IMR-90 (cell line): Measurements from ENCODE around the gene FAM78B. TPM values are rescaled to one million over a fixed set of nuclear protein-coding genes. Genes with fewer than 3 reads are reported as not detected.

ENCODE experiments used
- ATAC-seq: fragments of 200-7000 bp; cut with Tn5 transposase; 2 replicates; pipeline ENCODE4 v1.9.1; 2020; ENCODE audit warnings: low read depth, mild to moderate bottlenecking, moderate library complexity
- BruUV-seq: library from RNA; stranded (reverse); fragments of 400-500 nt; replicated peaks from 2 replicates; lab custom pipeline; 2021; lab: Mats Ljungman, UMichigan
- CTCF ChIA-PET: fragments of 300-600 bp; formaldehyde crosslinking; extraction: SDS; loops from one replicate; lab custom pipeline; 2021; ENCODE audit warnings: antibody characterized with exemption; lab: Yijun Ruan, JAX
- POLR2A ChIA-PET: fragments of 300-600 bp; sonication (Branson Sonifier 250); formaldehyde crosslinking; loops from one replicate; lab custom pipeline; 2022; ENCODE audit warnings: antibody characterized with exemption; ENCODE audit not compliant: unreplicated experiment; lab: Charles Lee
- DNase-seq: peaks from one replicate; pipeline ENCODE4 v3.0.0; 2013
- H2AFZ ChIP-seq: replicated peaks from 2 replicates; pipeline ENCODE3; 2013; ENCODE audit warnings: low read length, mild to moderate bottlenecking; ENCODE audit not compliant: poor library complexity
- H2AK5ac ChIP-seq: 2 replicates; pipeline ENCODE4 v1.6.1; 2013; ENCODE audit warnings: low read depth, low read length, inconsistent platforms
- H2AK9ac ChIP-seq: replicated peaks from 2 replicates; pipeline ENCODE3; 2013; ENCODE audit warnings: mild to moderate bottlenecking, low read depth, low read length, moderate library complexity; ENCODE audit not compliant: poor library complexity
- H2BK120ac ChIP-seq: 2 replicates; pipeline ENCODE4 v1.6.1; 2013; ENCODE audit warnings: low read depth, low read length, inconsistent platforms
- H2BK15ac ChIP-seq: 3 replicates; pipeline ENCODE4 v1.6.1; 2013; ENCODE audit warnings: low read depth, low read length, inconsistent platforms
- H2BK20ac ChIP-seq: 2 replicates; pipeline ENCODE4 v1.6.1; 2013; ENCODE audit warnings: low read depth, mild to moderate bottlenecking, inconsistent platforms, low read length, moderate library complexity
- H2BK5ac ChIP-seq: 2 replicates; pipeline ENCODE4 v1.6.1; 2013; ENCODE audit warnings: mild to moderate bottlenecking, low read depth, low read length, inconsistent platforms; ENCODE audit not compliant: poor library complexity, severe bottlenecking
- H3K14ac ChIP-seq: replicated peaks from 2 replicates; pipeline ENCODE4 v1.6.1; 2013; ENCODE audit warnings: low read depth, low read length, inconsistent platforms
- H3K18ac ChIP-seq: 2 replicates; pipeline ENCODE4 v1.6.1; 2013; ENCODE audit warnings: low read depth, low read length, control low read depth
- H3K23ac ChIP-seq: 2 replicates; pipeline ENCODE4 v1.6.1; 2013; ENCODE audit warnings: low read depth, low read length, inconsistent platforms
- H3K27ac ChIP-seq: 2 replicates; pipeline ENCODE4 v1.5.1; 2013; ENCODE audit warnings: mild to moderate bottlenecking, control low read depth, low read length; ENCODE audit not compliant: insufficient read depth
- H3K27me3 ChIP-seq: 2 replicates; pipeline ENCODE4 v1.6.1; 2013; ENCODE audit warnings: low read length; ENCODE audit not compliant: control insufficient read depth, insufficient read depth
- H3K36me3 ChIP-seq: 2 replicates; pipeline ENCODE4 v1.6.1; 2013; ENCODE audit warnings: low read length, mixed read lengths; ENCODE audit not compliant: control insufficient read depth, insufficient read depth
- H3K4ac ChIP-seq: 2 replicates; pipeline ENCODE4 v1.6.1; 2013; ENCODE audit warnings: low read depth, low read length, inconsistent platforms
- H3K4me1 ChIP-seq: 2 replicates; pipeline ENCODE4 v1.6.1; 2013; ENCODE audit warnings: low read length, mixed read lengths; ENCODE audit not compliant: control insufficient read depth, insufficient read depth
- H3K4me2 ChIP-seq: 2 replicates; pipeline ENCODE4 v1.6.1; 2013; ENCODE audit warnings: low read depth, mild to moderate bottlenecking, control low read depth, low read length, moderate library complexity
- H3K4me3 ChIP-seq: 2 replicates; pipeline ENCODE4 v1.5.1; 2013; ENCODE audit warnings: low read depth, mild to moderate bottlenecking, control low read depth, low read length, moderate library complexity; ENCODE audit not compliant: insufficient read depth
- H3K56ac ChIP-seq: 2 replicates; pipeline ENCODE4 v1.6.1; 2013; ENCODE audit warnings: low read length, inconsistent platforms; ENCODE audit not compliant: insufficient read depth; ENCODE audit errors: extremely low read depth
- H3K79me1 ChIP-seq, 2 experiments: 2 replicates each; pipeline ENCODE4 v1.6.1; 2013; ENCODE audit warnings: low read length in 2 of 2, inconsistent platforms in 1 of 2, low read depth in 1 of 2
- H3K9ac ChIP-seq: 2 replicates; pipeline ENCODE4 v1.6.1; 2013; ENCODE audit warnings: low read depth, low read length, control low read depth
- H3K9me1 ChIP-seq: 2 replicates; pipeline ENCODE4 v1.6.1; 2013; ENCODE audit warnings: low read length, inconsistent platforms; ENCODE audit not compliant: insufficient read depth
- H3K9me3 ChIP-seq: 2 replicates; pipeline ENCODE4 v1.6.1; 2013; ENCODE audit warnings: low read length; ENCODE audit not compliant: control insufficient read depth, insufficient read depth
- H4K20me1 ChIP-seq: 2 replicates; pipeline ENCODE4 v1.6.1; 2013; ENCODE audit warnings: low read length, inconsistent platforms; ENCODE audit not compliant: insufficient read depth
- H4K5ac ChIP-seq: 2 replicates; pipeline ENCODE4 v1.6.1; 2013; ENCODE audit warnings: mild to moderate bottlenecking, low read depth, low read length, control low read depth
- H4K8ac ChIP-seq, 2 experiments: 2 replicates each; pipeline ENCODE4 v1.6.1; 2013; ENCODE audit warnings: low read depth in 2 of 2, low read length in 2 of 2, control low read depth in 1 of 2, inconsistent platforms in 1 of 2
- H4K91ac ChIP-seq: 2 replicates; pipeline ENCODE4 v1.6.1; 2013; ENCODE audit warnings: low read depth, low read length, inconsistent platforms; ENCODE audit not compliant: insufficient read depth
- NFE2L2 ChIP-seq: fragments of 150-350 bp; IDR thresholded peaks from 2 replicates; pipeline ENCODE4 v1.6.1; 2016; ENCODE audit warnings: low read depth, mild to moderate bottlenecking, low read length
- RAD21 ChIP-seq: IDR thresholded peaks from 2 replicates; pipeline ENCODE4 v1.6.1; 2012; ENCODE audit warnings: low read length, improper control_type of control experiment
- USF2 ChIP-seq: fragments of 150-350 bp; IDR thresholded peaks from 2 replicates; pipeline ENCODE4 v1.6.1; 2017; ENCODE audit warnings: mild to moderate bottlenecking, antibody characterized with exemption, low read length, low read depth
- WGBS, 2 experiments: methylation state at CpG; one replicate each; pipeline versions ENCODE4 v1.1.5 to v1.1.7; 2013; ENCODE audit warnings: missing lambda C conversion rate in 2 of 2; ENCODE audit not compliant: insufficient read length in 1 of 2; ENCODE audit errors: extremely low coverage in 2 of 2; 5-methylcytosine and 5-hydroxymethylcytosine counted together
- dilution Hi-C: fragments of 300-500 bp; cut with HindIII; formaldehyde crosslinking; loops from one replicate; pipeline ENCODE4 v1.14.3; 2018; ENCODE audit warnings: low sequenced_read_pairs; ENCODE audit not compliant: unreplicated experiment
- in situ Hi-C: fragments of 300-500 bp; cut with MboI; formaldehyde crosslinking; loops from 3 replicates; pipeline ENCODE4 v1.14.3; 2019; ENCODE audit warnings: low sequenced_read_pairs, inconsistent platforms, mixed read lengths
- intact Hi-C: fragments of 100-400 bp; cut with micrococcal nuclease; formaldehyde crosslinking; loops from 2 replicates; pipeline ENCODE4 v1.10.0; 2022
- polyA plus RNA-seq, 3 experiments: library from polyadenylated mRNA; depleted of rRNA; stranded (reverse); fragments of >200 nt; gene quantifications; 2 replicates each; pipeline ENCODE4 v1.2.3, GENCODE V29; 2012; ENCODE audit warnings: low replicate concordance in 1 of 3
- total RNA-seq: library from RNA; depleted of rRNA; stranded (reverse); fragments of >200 nt; gene quantifications from 2 replicates; pipeline ENCODE4 v1.2.3, GENCODE V29; 2012

Gene FAM78B
- total and polyA plus RNA-seq, 2 of the 4 experiments (the other 2 are of a cell fraction): under 0.01 to 0.12 TPM

- H3K9me3 ChIP-seq: peaks cover 7% of the 10 kb centered on the region; the same call in 1 of the 2 replicates
- H2BK20ac ChIP-seq: no peak overlapping the region
- H3K27ac ChIP-seq: no peak overlapping the region
- H4K91ac ChIP-seq: no peak overlapping the region
- H4K8ac ChIP-seq: no peak overlapping the region
- DNase-seq (no peak), ATAC-seq (no peak)
- no peaks in the 10 kb centered on the region for H3K36me3 ChIP-seq
- H3K56ac ChIP-seq: no peak overlapping the region
- no peaks in the 10 kb centered on the region for H4K20me1 ChIP-seq
- 60% methylated on average over 1 of the region's 3 CpGs; no CpG with 5 or more reads in 1 of the 2 experiments for WGBS, 2 experiments
- H3K4me1 ChIP-seq: no peaks in the 10 kb centered on the region
- H2BK5ac ChIP-seq: no peak overlapping the region
- no peak overlapping the region for H3K4me3 ChIP-seq
- H3K79me1 ChIP-seq: no peaks in the 10 kb centered on the region
- H3K4me2 ChIP-seq: no peak overlapping the region
- H2AFZ ChIP-seq: no peak overlapping the region
- no peak overlapping the region for H2AK9ac ChIP-seq
- BruUV-seq: no TSS peak
- H2BK15ac ChIP-seq: no peak overlapping the region
- H3K14ac ChIP-seq: no peak overlapping the region
- H4K5ac ChIP-seq: no peak overlapping the region
- H3K4ac ChIP-seq: no peak overlapping the region
- H3K27me3 ChIP-seq: no peaks in the 10 kb centered on the region
- no peak overlapping the region for H3K23ac ChIP-seq
- in situ Hi-C loops (no loop called here), intact Hi-C loops (no loop called here), dilution Hi-C loops (no loop called here)
- H3K9ac ChIP-seq: no peak overlapping the region
- H3K9me1 ChIP-seq: no peaks in the 10 kb centered on the region
- no peak overlapping the region for H3K18ac ChIP-seq
- TF ChIP-seq RAD21 (no peak), NFE2L2 (no peak), USF2 (no peak)
- CTCF ChIA-PET: no interaction called here
- H2BK120ac ChIP-seq: no peak overlapping the region
- POLR2A ChIA-PET: no interaction called here
- H2AK5ac ChIP-seq: no peak overlapping the region
Observed at GRCh38 chr1:166129006-166129405, 37.8 kb downstream of the FAM78B start.
